Liver (tissue), 9 donors: ENCODE data around the gene TBC1D3B. TPM values are rescaled to one million over a fixed set of nuclear protein-coding genes. Genes with fewer than 3 reads are reported as not detected.

Experiments used
- DNase-seq: peaks from one replicate; pipeline ENCODE4 v3.0.0-alpha.2; 2017; ENCODE audit warnings: low spot score
- H3K27ac ChIP-seq, 2 donors: one replicate each; pipeline ENCODE4 v1.7.0; 2013; ENCODE audit warnings: inconsistent platforms in 2 of 2, low read length in 2 of 2, control low read depth in 1 of 2, low read depth in 1 of 2, mild to moderate bottlenecking in 1 of 2
- H3K27me3 ChIP-seq, 4 donors: one replicate each; pipeline versions ENCODE4 v1.6.1 to v1.7.0; 2013; ENCODE audit warnings: low read length in 3 of 4, inconsistent platforms in 1 of 4, mild to moderate bottlenecking in 1 of 4, moderate library complexity in 1 of 4; ENCODE audit not compliant: control insufficient read depth in 4 of 4, insufficient read depth in 4 of 4
- H3K36me3 ChIP-seq, 4 donors: one replicate each; pipeline versions ENCODE4 v1.6.1 to v1.7.0; 2013; ENCODE audit warnings: low read length in 3 of 4, mild to moderate bottlenecking in 3 of 4, low read depth in 1 of 4, moderate library complexity in 1 of 4; ENCODE audit not compliant: control insufficient read depth in 4 of 4, insufficient read depth in 3 of 4
- H3K4me1 ChIP-seq, 4 donors: one replicate each; pipeline versions ENCODE4 v1.6.1 to v1.7.0; 2013; ENCODE audit warnings: low read length in 3 of 4, mild to moderate bottlenecking in 3 of 4, moderate library complexity in 1 of 4; ENCODE audit not compliant: control insufficient read depth in 4 of 4, insufficient read depth in 4 of 4
- H3K4me3 ChIP-seq, 3 donors: one replicate each; pipeline versions ENCODE4 v1.6.1 to v1.7.0; 2013; ENCODE audit warnings: low read length in 3 of 3, control low read depth in 1 of 3, low read depth in 1 of 3, mild to moderate bottlenecking in 1 of 3
- H3K9ac ChIP-seq, 2 donors: one replicate each; pipeline ENCODE4 v1.7.0; 2013; ENCODE audit warnings: low read length in 2 of 2, mild to moderate bottlenecking in 2 of 2, moderate library complexity in 2 of 2, control low read depth in 1 of 2, low read depth in 1 of 2
- H3K9me3 ChIP-seq, 4 donors: one replicate each; pipeline versions ENCODE4 v1.6.1 to v1.7.0; 2013; ENCODE audit warnings: low read length in 3 of 4; ENCODE audit not compliant: control insufficient read depth in 4 of 4
- EGR1 ChIP-seq, 2 donors: IDR thresholded peaks; 2 replicates each; pipeline ENCODE4 v1.6.1; 2016 to 2018; ENCODE audit warnings: antibody characterized with exemption in 2 of 2, low read depth in 2 of 2
- FOXA2 ChIP-seq: IDR thresholded peaks from 2 replicates; pipeline ENCODE4 v1.6.1; 2016; ENCODE audit warnings: antibody characterized with exemption
- HNF4G ChIP-seq: IDR thresholded peaks from 2 replicates; pipeline ENCODE4 v1.6.1; 2016; ENCODE audit warnings: antibody characterized with exemption
- NR2F2 ChIP-seq: IDR thresholded peaks from 2 replicates; pipeline ENCODE4 v1.6.1; 2016; ENCODE audit warnings: antibody characterized with exemption
- RAD21 ChIP-seq, 2 donors: IDR thresholded peaks; 2 replicates each; pipeline ENCODE4 v1.6.1; 2016; ENCODE audit warnings: antibody characterized with exemption in 2 of 2, mild to moderate bottlenecking in 2 of 2
- RXRA ChIP-seq, 2 donors: IDR thresholded peaks; 2 replicates each; pipeline ENCODE4 v1.6.1; 2017 to 2018; ENCODE audit warnings: antibody characterized with exemption in 2 of 2, mild to moderate bottlenecking in 1 of 2
- SP1 ChIP-seq: IDR thresholded peaks from 2 replicates; pipeline ENCODE4 v1.6.1; 2018; ENCODE audit warnings: antibody characterized with exemption, mild to moderate bottlenecking
- TAF1 ChIP-seq: conservative IDR thresholded peaks from 2 replicates; pipeline ENCODE4 v1.6.1; 2016; ENCODE audit warnings: antibody characterized with exemption, mild to moderate bottlenecking
- YY1 ChIP-seq: IDR thresholded peaks from 2 replicates; pipeline ENCODE4 v1.6.1; 2016; ENCODE audit warnings: antibody characterized with exemption, mild to moderate bottlenecking
- WGBS: extraction: QIAGEN DNeasy Blood & Tissue Kit; methylation state at CpG from one replicate; pipeline ENCODE4 v1.1.7; 2013; 5-methylcytosine and 5-hydroxymethylcytosine counted together
- polyA plus RNA-seq, 2 donors: library from polyadenylated mRNA; stranded (reverse) in 1 of 2; unstranded in 1 of 2; fragments of 200-250 nt in 1 of 2; fragments of >200 nt in 1 of 2; fragmentation: Nextera tagmentation in 1 of 2; extraction: Ambion mirVana in 1 of 2; gene quantifications; one replicate each; pipeline versions ENCODE4 v1.2.1 to v1.2.3, GENCODE V29; 2013 to 2015
- total RNA-seq, 2 donors: library from RNA; depleted of rRNA; stranded (reverse); fragments of >200 nt; gene quantifications; one replicate each; pipeline ENCODE4 v1.2.3, GENCODE V29; 2014
- TF ChIP-seq, protein P1 (sequence below): fragments of 150-350 bp; IDR thresholded peaks from 2 replicates; pipeline ENCODE4 v1.5.1; 2017; ENCODE audit warnings: improper control_type of control experiment, low read depth, low read length; ENCODE audit not compliant: missing input control
- TF ChIP-seq, protein P2 (sequence below): IDR thresholded peaks from 2 replicates; pipeline ENCODE4 v1.6.1; 2016; ENCODE audit warnings: antibody characterized with exemption, mild to moderate bottlenecking
- TF ChIP-seq, protein P3 (sequence below): IDR thresholded peaks from 2 replicates; pipeline ENCODE4 v1.6.1; 2016; ENCODE audit warnings: antibody characterized with exemption
- TF ChIP-seq, protein P4 (sequence below): IDR thresholded peaks from 2 replicates; pipeline ENCODE4 v1.6.1; 2016; ENCODE audit warnings: antibody characterized with exemption
- donor health status: healthy.
- donor health status: healthy.
- donor health status: healthy.
- donor health status: healthy.
- donor health status: healthy.

Gene TBC1D3B
- total and polyA plus RNA-seq, 4 donors: 0.42 to 1.8 (median 0.61) TPM

DNA sequence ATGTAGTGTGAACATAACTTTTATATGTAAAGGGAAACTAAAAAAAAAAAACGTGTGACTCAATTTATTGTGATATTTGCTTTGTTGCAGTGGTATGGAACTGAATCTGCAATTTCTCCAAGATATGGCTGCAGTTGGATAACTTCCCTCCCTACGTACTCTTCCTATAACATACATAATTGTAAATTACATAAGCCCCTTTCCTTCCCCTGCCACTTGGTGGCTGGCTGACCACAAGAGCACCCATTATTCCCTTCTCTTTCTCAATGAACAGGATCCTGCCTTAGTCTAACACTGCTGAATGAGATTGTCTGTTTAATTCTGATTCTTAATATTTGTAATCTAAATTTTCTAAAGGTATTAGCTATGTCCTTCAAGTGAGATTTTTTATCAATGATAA lies 45.0 kb downstream of the TBC1D3B start:
- Histone ChIP-seq H3K27me3 (no peaks in the 10 kb centered on the region), H3K27ac (no peak overlapping the region), H3K36me3 (no peaks in the 10 kb centered on the region), H3K9me3 (peaks cover 0 to 10% (median 7%) of the 10 kb centered on the region in 4 donors), H3K9ac (no peak overlapping the region), H3K4me1 (no peaks in the 10 kb centered on the region), H3K4me3 (no peak overlapping the region)
- TF ChIP-seq, protein P1, sequence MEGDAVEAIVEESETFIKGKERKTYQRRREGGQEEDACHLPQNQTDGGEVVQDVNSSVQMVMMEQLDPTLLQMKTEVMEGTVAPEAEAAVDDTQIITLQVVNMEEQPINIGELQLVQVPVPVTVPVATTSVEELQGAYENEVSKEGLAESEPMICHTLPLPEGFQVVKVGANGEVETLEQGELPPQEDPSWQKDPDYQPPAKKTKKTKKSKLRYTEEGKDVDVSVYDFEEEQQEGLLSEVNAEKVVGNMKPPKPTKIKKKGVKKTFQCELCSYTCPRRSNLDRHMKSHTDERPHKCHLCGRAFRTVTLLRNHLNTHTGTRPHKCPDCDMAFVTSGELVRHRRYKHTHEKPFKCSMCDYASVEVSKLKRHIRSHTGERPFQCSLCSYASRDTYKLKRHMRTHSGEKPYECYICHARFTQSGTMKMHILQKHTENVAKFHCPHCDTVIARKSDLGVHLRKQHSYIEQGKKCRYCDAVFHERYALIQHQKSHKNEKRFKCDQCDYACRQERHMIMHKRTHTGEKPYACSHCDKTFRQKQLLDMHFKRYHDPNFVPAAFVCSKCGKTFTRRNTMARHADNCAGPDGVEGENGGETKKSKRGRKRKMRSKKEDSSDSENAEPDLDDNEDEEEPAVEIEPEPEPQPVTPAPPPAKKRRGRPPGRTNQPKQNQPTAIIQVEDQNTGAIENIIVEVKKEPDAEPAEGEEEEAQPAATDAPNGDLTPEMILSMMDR: no peak
- TF ChIP-seq SP1 (no peak), HNF4G (no peak), FOXA2 (no peak), RXRA (IDR thresholded peaks at IDR 0.05) (no peak), TAF1 (no peak), YY1 (no peak)
- TF ChIP-seq, protein P2, sequence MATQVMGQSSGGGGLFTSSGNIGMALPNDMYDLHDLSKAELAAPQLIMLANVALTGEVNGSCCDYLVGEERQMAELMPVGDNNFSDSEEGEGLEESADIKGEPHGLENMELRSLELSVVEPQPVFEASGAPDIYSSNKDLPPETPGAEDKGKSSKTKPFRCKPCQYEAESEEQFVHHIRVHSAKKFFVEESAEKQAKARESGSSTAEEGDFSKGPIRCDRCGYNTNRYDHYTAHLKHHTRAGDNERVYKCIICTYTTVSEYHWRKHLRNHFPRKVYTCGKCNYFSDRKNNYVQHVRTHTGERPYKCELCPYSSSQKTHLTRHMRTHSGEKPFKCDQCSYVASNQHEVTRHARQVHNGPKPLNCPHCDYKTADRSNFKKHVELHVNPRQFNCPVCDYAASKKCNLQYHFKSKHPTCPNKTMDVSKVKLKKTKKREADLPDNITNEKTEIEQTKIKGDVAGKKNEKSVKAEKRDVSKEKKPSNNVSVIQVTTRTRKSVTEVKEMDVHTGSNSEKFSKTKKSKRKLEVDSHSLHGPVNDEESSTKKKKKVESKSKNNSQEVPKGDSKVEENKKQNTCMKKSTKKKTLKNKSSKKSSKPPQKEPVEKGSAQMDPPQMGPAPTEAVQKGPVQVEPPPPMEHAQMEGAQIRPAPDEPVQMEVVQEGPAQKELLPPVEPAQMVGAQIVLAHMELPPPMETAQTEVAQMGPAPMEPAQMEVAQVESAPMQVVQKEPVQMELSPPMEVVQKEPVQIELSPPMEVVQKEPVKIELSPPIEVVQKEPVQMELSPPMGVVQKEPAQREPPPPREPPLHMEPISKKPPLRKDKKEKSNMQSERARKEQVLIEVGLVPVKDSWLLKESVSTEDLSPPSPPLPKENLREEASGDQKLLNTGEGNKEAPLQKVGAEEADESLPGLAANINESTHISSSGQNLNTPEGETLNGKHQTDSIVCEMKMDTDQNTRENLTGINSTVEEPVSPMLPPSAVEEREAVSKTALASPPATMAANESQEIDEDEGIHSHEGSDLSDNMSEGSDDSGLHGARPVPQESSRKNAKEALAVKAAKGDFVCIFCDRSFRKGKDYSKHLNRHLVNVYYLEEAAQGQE: no peak
- TF ChIP-seq, protein P3, sequence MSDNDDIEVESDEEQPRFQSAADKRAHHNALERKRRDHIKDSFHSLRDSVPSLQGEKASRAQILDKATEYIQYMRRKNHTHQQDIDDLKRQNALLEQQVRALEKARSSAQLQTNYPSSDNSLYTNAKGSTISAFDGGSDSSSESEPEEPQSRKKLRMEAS: no peak
- TF ChIP-seq, protein P4, sequence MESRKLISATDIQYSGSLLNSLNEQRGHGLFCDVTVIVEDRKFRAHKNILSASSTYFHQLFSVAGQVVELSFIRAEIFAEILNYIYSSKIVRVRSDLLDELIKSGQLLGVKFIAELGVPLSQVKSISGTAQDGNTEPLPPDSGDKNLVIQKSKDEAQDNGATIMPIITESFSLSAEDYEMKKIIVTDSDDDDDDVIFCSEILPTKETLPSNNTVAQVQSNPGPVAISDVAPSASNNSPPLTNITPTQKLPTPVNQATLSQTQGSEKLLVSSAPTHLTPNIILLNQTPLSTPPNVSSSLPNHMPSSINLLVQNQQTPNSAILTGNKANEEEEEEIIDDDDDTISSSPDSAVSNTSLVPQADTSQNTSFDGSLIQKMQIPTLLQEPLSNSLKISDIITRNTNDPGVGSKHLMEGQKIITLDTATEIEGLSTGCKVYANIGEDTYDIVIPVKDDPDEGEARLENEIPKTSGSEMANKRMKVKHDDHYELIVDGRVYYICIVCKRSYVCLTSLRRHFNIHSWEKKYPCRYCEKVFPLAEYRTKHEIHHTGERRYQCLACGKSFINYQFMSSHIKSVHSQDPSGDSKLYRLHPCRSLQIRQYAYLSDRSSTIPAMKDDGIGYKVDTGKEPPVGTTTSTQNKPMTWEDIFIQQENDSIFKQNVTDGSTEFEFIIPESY: no peak
- no peak for DNase-seq
- WGBS: 69% methylated on average over 2 of the region's 2 CpGs

DNA sequence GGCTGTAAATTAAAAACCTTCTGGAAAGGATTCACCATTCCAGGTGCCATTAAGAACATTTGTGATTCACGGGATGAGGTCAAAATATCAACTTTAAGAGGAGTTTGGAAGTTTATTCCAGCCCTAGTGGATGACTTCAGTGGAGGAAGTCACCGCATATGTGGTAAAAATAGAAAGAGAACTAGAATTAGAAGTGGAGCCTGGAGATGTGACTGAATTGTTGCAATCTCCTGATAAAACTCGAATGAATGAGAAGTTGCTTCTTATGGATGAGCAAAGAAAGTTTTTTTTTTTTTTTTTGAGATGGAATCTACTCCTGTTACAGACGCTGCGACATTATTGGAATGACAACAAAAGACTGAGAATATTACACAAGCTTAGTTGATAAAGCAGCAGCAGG lies 46.1 kb downstream of the TBC1D3B start:
- Histone ChIP-seq H3K9me3 (peaks cover 8 to 18% (median 14%) of the 10 kb centered on the region in 4 donors), H3K9ac (no peak overlapping the region), H3K36me3 (no peaks in the 10 kb centered on the region), H3K27ac (no peak overlapping the region), H3K4me3 (no peak overlapping the region), H3K4me1 (no peaks in the 10 kb centered on the region), H3K27me3 (no peaks in the 10 kb centered on the region)
- 68% methylated on average over 5 of the region's 5 CpGs for WGBS
- DNase-seq: no peak
- TF ChIP-seq NR2F2 (no peak), FOXA2 (no peak), EGR1 (IDR thresholded peaks at IDR 0.05; ENCODE audit: low read depth in 2 of 2) (no peak), RAD21 (IDR thresholded peaks at IDR 0.05) (no peak)
- TF ChIP-seq, protein P2: no peak
